Thoracic aorta (tissue), 2 donors: Measurements from ENCODE around the gene HYI. TPM values are rescaled to one million over a fixed set of nuclear protein-coding genes. Genes with fewer than 3 reads are reported as not detected.

Experiments
- ATAC-seq: fragments of 150-250 bp; one replicate; pipeline ENCODE4 v1.8.0; 2017; ENCODE audit warnings: low read depth; ENCODE audit not compliant: insufficient number of reproducible peaks, low FRiP score
- DNase-seq: peaks from one replicate; pipeline ENCODE4 v3.0.0-alpha.2; 2020; ENCODE audit warnings: low spot score
- H3K27ac ChIP-seq, 2 donors: fragments of 200-600 bp; sonication (generic); 1 replicate in 1 of 2; 2 replicates in 1 of 2; pipeline ENCODE4 v1.5.1; 2016; ENCODE audit warnings: mild to moderate bottlenecking in 2 of 2, moderate library complexity in 2 of 2
- H3K27me3 ChIP-seq: fragments of 200-600 bp; sonication (generic); replicated peaks from 2 replicates; pipeline ENCODE4 v1.6.0; 2016; ENCODE audit warnings: mild to moderate bottlenecking; ENCODE audit not compliant: insufficient read depth
- H3K36me3 ChIP-seq: fragments of 200-600 bp; sonication (generic); one replicate; pipeline ENCODE4 v1.5.1; 2016
- H3K4me1 ChIP-seq, 2 donors: fragments of 200-600 bp; sonication (generic); 1 replicate in 1 of 2; 2 replicates in 1 of 2; pipeline versions ENCODE4 v1.5.1 to v1.6.0; 2016; ENCODE audit warnings: low read depth in 2 of 2, mild to moderate bottlenecking in 1 of 2; ENCODE audit not compliant: control insufficient read depth in 1 of 2
- H3K4me3 ChIP-seq: fragments of 200-600 bp; sonication (generic); 2 replicates; pipeline ENCODE4 v1.5.1; 2016; ENCODE audit warnings: mild to moderate bottlenecking
- H3K9me3 ChIP-seq: fragments of 200-600 bp; sonication (generic); 2 replicates; pipeline ENCODE4 v1.5.1; 2016
- CTCF ChIP-seq: fragments of 200-600 bp; sonication (generic); IDR thresholded peaks from one replicate; pipeline ENCODE4 v1.5.1; 2019; ENCODE audit warnings: antibody characterized with exemption
- total RNA-seq, 2 donors: library from RNA; depleted of rRNA; stranded (reverse); fragments of >200 nt; gene quantifications; one replicate each; pipeline versions ENCODE4 v1.1.0 to v1.2.3, GENCODE V29; 2016

Gene HYI
- total RNA-seq, 2 donors from 2014 or later: 57.7 to 70.0 TPM

- H3K9me3 ChIP-seq: no peaks in the 10 kb centered on the region
- H3K4me3 ChIP-seq: no peak overlapping the region
- DNase-seq (no peak), ATAC-seq (no peak)
- no peaks in the 10 kb centered on the region for H3K27me3 ChIP-seq
- peaks cover 86% of the 10 kb centered on the region for H3K36me3 ChIP-seq
- TF ChIP-seq CTCF: no peak
- no peak overlapping the region for H3K27ac ChIP-seq
- H3K4me1 ChIP-seq: peaks cover 0 to 4% of the 10 kb centered on the region in 2 donors
These were observed 6.6 kb downstream of the HYI start for GRCh38 chr1:43446881-43447835.

GRCh38 chr1:43446388-43446740 is 7.4 kb downstream of the HYI start:
- ATAC-seq: no peak
- Histone ChIP-seq H3K36me3 (peaks cover 93% of the 10 kb centered on the region), H3K9me3 (no peaks in the 10 kb centered on the region), H3K4me3 (no peak overlapping the region), H3K27me3 (no peaks in the 10 kb centered on the region), H3K27ac (no peak overlapping the region), H3K4me1 (no peaks in the 10 kb centered on the region)
- TF ChIP-seq CTCF: no peak
- DNase-seq: no peak

- ATAC-seq: no peak
- no peak for DNase-seq
- TF ChIP-seq CTCF: no peak
These were observed 7.9 kb downstream of the HYI start for GRCh38 chr1:43445606-43446387.

GRCh38 chr1:43444836-43445235 is 8.9 kb downstream of the HYI start:
- no peak for TF ChIP-seq CTCF
- no peaks in the 10 kb centered on the region for H3K4me1 ChIP-seq
- no peak overlapping the region for H3K27ac ChIP-seq
- H3K4me3 ChIP-seq: no peak overlapping the region
- no peak for ATAC-seq
- no peak for DNase-seq
- no peaks in the 10 kb centered on the region for H3K27me3 ChIP-seq
- H3K36me3 ChIP-seq: peaks cover 96% of the 10 kb centered on the region
- H3K9me3 ChIP-seq: no peaks in the 10 kb centered on the region

More at GRCh38 chr1:43445606-43446387, 7.9 kb downstream of the HYI start:
- Histone ChIP-seq H3K36me3 (peaks cover 93% of the 10 kb centered on the region), H3K4me1 (no peaks in the 10 kb centered on the region), H3K27ac (no peak overlapping the region), H3K27me3 (no peaks in the 10 kb centered on the region), H3K4me3 (no peak overlapping the region), H3K9me3 (no peaks in the 10 kb centered on the region)

GRCh38 chr1:43444151-43444828 is 9.4 kb downstream of the HYI start:
- Histone ChIP-seq H3K4me3 (no peak overlapping the region), H3K36me3 (peaks cover 95% of the 10 kb centered on the region), H3K9me3 (no peaks in the 10 kb centered on the region), H3K4me1 (no peaks in the 10 kb centered on the region), H3K27me3 (no peaks in the 10 kb centered on the region), H3K27ac (no peak overlapping the region)
- DNase-seq (no peak), ATAC-seq (no peak)
- TF ChIP-seq CTCF: no peak
